ENCODE measurements around the gene ELOVL2.

- TF ChIP-seq CTCF (conservative IDR thresholded peaks at IDR 0.05; ENCODE audit: low read length) (peak; percentile 92), EZH2phosphoT487 (IDR thresholded peaks at IDR 0.05; ENCODE audit: borderline replicate concordance, low read depth, low read length) (no peak)
Measured at GRCh38 chr6:10954590-10955010, 89.5 kb downstream of the ELOVL2 start.

Data from OCI-LY7 (cell line).